GM19452 (cell line): ENCODE results near the gene NLRP6.

ENCODE experiments used
- ATAC-seq: cut with Tn5 transposase; IDR thresholded peaks from one replicate; pipeline ENCODE4 v1.9.1; 2021; ENCODE audit not compliant: unreplicated experiment

NLRP6 gene

GRCh38 chr11:255816-256215 is 22.4 kb upstream of the NLRP6 start:
- ATAC-seq, result no peak

GRCh38 chr11:256952-257737 is 21.1 kb upstream of the NLRP6 start:
- no peak for ATAC-seq

- no peak for ATAC-seq
Observed at GRCh38 chr11:257766-258493, 20.3 kb upstream of the NLRP6 start.

- ATAC-seq, result no peak
Observed at GRCh38 chr11:259413-259812, 18.8 kb upstream of the NLRP6 start.

DNA sequence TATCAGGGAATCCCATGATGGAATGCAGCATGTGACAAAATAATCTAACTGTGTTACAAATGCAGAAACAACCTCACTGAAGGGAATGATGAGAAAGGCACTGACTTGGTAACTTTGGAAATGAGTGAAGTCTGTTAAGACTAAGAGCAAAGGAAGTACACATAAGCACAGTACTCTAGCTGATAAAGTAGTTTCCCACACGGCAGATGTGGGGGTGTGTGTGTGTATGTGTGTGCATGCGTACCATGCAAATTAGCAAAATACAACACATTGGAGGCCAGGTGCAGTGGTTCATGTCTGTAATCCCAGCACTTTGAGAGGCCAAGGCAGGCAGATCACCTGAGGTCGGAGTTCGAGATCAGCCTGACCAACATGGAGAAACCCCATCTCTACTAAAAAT is 16.6 kb upstream of the NLRP6 start:
- no peak for ATAC-seq

DNA sequence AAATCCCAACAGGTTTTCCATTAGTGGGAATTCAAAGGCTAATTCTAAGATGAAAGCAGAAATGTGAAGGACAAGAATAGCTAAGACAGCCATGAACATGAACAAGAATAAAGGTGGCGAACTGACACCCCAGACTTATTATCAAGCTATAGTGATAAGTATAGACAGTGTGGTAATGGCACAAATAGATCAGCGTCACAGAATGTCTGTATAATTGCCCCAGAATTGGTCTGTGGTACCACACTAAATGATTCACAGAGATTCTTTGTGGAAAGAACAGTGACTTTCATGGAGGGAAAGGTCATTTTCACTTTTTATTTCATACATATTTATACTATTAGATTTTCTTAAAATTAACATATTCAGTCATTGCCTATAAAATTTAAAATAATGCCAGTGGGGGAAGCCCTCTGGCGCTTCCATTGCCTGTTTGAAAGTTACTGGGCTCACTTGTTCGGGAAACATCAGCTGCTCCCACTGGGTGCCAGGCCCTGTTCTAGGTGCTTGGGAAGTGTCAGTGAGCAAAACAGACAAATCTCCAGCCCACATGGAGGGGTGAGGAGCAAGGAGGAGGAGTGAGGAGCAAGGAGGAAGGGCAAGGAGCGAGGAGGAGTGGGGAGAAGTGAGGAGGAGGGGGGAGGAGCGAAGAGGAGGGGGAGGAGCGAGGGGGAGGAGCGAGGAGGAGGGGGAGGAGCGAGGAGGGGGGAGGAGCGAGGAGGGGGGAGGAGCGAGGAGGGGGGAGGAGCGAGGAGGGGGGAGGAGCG is 11.3 kb upstream of the NLRP6 start:
- ATAC-seq, result no peak

- no peak for ATAC-seq
Observed at GRCh38 chr11:267491-267994, 10.7 kb upstream of the NLRP6 start.

DNA sequence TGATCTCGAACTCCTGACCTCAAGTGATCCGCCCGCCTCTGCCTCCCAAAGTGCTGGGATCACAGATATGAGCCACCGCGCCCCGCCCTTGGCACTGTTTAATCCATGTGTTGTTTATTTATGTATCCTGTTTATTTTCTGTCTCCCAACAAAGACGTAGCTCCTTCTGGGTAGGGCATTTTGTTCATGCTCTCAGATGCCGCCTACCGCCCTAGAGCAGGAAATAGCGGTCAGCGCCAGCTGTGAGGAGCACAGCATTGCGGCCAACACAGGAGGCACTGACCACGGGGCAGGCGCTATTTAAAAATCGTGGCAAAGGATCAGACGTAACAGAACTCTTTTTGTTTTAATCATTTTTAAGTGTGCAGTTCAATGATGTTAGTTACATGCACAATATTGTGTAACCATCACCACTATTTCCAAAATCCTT is 9.5 kb upstream of the NLRP6 start:
- peak; percentile 46 for ATAC-seq

- ATAC-seq, result peak; percentile 71
Observed at GRCh38 chr11:269146-269890, 8.9 kb upstream of the NLRP6 start.

DNA sequence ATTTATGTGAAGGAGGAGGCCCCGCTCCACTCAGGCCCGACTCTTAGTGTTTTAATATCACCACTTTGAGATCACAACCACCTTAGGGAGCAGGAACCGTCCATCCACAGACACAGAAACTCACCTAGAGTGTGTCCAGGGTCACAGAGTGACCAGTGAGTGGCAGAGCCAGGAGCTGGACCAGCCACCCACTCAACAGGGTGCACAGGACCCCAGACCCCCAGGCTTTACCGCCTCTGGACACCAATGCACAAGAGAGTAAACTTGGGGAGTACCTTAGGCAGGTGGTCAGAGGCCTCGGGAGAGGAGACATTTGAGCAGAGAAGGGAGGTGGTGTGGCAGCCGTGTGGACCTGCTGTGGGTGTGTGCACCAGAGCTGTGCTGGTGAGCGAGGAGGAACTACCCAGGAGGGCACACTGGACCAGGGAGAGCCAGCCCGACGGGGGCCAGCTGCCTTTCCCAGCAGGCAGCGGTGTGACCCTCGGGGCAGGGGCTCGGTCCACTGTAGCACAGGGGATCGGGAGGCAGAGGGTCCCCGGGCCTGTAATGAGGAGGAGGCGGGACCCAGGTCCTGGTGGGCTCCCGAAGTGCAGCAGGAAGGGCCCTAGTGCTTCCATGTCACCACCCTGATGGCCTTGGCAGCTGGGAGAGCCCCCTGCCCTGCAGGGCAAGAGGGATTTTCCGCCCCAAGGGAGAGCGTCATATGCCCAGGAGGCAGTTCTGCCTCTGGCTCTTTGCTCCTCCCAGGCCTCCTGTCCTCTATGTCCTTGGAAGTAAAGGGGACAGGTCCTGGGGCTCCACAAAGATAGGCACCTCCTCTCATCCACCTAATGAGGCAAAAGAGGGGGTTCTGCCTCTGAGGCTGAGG is 7.5 kb upstream of the NLRP6 start:
- no peak for ATAC-seq

DNA sequence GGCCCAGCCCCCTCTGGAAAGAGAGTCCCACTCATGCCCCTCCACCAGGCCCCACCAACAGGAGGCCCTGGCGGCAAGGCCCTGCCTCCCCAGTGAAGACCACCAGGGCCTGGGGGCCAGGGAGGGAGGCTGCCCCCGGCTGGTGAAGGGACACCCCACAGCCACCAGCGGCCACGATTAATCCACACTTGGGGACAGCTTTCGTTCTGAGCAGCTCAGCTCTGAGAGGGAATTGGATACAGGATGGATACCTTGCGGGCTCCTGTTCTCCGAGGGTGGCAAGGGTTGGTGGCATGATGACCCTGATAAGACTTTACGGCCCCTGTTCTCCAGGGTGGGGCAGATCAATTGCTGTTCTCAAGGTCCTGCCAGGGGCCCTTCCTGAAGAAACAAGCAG is 6.9 kb upstream of the NLRP6 start:
- ATAC-seq, result no peak

- no peak for ATAC-seq
Observed at GRCh38 chr11:272195-272930, 5.8 kb upstream of the NLRP6 start.

GRCh38 chr11:272931-273198 is 5.3 kb upstream of the NLRP6 start:
- ATAC-seq, result no peak

GRCh38 chr11:276219-276618 is 2.0 kb upstream of the NLRP6 start:
- ATAC-seq, result no peak

DNA sequence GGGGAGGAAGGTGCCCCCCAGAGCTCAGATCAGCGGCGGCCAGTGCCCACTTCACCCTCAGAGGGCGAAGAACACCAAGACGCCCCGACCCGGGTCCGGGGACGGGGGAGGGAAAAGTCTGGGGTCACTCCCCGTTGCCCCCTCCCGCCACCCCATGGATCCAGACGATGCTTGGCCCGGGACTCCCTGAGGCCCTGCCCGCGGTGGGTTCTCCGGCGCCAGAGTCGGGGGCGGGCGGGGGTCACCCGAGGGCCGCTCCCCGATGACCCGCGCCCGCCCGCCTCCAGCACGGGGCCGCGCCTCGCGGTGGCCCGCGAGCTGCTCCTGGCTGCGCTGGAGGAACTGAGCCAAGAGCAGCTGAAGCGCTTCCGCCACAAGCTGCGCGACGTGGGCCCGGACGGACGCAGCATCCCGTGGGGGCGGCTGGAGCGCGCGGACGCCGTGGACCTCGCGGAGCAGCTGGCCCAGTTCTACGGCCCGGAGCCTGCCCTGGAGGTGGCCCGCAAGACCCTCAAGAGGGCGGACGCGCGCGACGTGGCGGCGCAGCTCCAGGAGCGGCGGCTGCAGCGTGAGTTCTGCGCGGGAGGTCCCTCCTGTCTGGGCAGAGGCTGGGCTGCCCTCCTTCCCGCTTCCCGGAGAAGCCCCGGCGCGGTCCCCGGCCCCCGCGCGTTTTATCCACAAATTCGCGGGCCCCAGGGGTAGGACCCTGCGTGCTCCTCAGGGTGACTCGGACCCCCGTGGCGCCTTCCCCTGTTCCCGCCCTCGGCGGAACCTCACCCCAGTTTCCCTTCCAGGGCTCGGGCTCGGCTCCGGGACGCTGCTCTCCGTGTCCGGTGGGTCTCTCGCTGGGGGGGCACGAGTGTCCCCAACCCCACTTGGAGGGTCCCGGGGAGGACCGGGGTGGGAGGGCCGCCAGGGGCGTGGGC is 1.1 kb downstream of the NLRP6 start:
- ATAC-seq, result no peak

- ATAC-seq, result no peak
Observed at GRCh38 chr11:279966-280705, 1.9 kb downstream of the NLRP6 start.

DNA sequence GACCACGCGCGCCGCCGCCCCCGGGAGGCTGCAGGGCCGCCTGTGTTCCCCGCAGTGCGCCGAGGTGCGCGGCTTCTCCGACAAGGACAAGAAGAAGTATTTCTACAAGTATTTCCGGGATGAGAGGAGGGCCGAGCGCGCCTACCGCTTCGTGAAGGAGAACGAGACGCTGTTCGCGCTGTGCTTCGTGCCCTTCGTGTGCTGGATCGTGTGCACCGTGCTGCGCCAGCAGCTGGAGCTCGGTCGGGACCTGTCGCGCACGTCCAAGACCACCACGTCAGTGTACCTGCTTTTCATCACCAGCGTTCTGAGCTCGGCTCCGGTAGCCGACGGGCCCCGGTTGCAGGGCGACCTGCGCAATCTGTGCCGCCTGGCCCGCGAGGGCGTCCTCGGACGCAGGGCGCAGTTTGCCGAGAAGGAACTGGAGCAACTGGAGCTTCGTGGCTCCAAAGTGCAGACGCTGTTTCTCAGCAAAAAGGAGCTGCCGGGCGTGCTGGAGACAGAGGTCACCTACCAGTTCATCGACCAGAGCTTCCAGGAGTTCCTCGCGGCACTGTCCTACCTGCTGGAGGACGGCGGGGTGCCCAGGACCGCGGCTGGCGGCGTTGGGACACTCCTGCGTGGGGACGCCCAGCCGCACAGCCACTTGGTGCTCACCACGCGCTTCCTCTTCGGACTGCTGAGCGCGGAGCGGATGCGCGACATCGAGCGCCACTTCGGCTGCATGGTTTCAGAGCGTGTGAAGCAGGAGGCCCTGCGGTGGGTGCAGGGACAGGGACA is 2.7 kb downstream of the NLRP6 start:
- ATAC-seq, result no peak
